Spinal cord (tissue), 10 donors: Measurements from ENCODE around the gene CCDC187. TPM values are rescaled to one million over a fixed set of nuclear protein-coding genes. Genes with fewer than 3 reads are reported as not detected.
A peak's percentile ranks its signal among the peaks of the same experiment; 100 is the strongest.
"Not testable (repeated sequence)": the region's sequence is repeated elsewhere in the genome, so short reads cannot be mapped to it uniquely, and the experiment has no call there.

ENCODE experiments used
- DNase-seq, 6 donors: peaks; one replicate each; pipeline versions ENCODE4 v3.0.0 to v3.0.0-alpha.2; 2013 to 2015; ENCODE audit warnings: low spot score in 6 of 6, low read depth in 4 of 6
- H3K27ac ChIP-seq: one replicate; pipeline ENCODE4 v1.5.1; 2013; ENCODE audit warnings: low read depth, low read length, control low read depth
- H3K27me3 ChIP-seq: one replicate; pipeline ENCODE4 v1.6.1; 2013; ENCODE audit warnings: low read length; ENCODE audit not compliant: control insufficient read depth, insufficient read depth
- H3K36me3 ChIP-seq: one replicate; pipeline ENCODE4 v1.6.1; 2013; ENCODE audit warnings: low read length; ENCODE audit not compliant: control insufficient read depth, insufficient read depth
- H3K4me1 ChIP-seq: one replicate; pipeline ENCODE4 v1.6.1; 2013; ENCODE audit warnings: low read length; ENCODE audit not compliant: control insufficient read depth, insufficient read depth
- H3K4me3 ChIP-seq: one replicate; pipeline ENCODE4 v1.5.1; 2013; ENCODE audit warnings: low read depth, low read length, control low read depth
- H3K9me3 ChIP-seq: one replicate; pipeline ENCODE4 v1.6.1; 2013; ENCODE audit warnings: low read length; ENCODE audit not compliant: control insufficient read depth, insufficient read depth
- WGBS: methylation state at CpG from one replicate; pipeline ENCODE4 v1.1.5; 2013; ENCODE audit warnings: missing lambda C conversion rate; ENCODE audit not compliant: insufficient coverage; 5-methylcytosine and 5-hydroxymethylcytosine counted together
- polyA plus RNA-seq, 2 donors: library from polyadenylated mRNA; unstranded; fragments of 120-200 nt; gene quantifications; one replicate each; pipeline ENCODE4 v1.2.1, GENCODE V29; 2013; ENCODE audit not compliant: insufficient read length in 2 of 2
- total RNA-seq, 2 donors: library from RNA; depleted of rRNA in 1 of 2; stranded (reverse); fragments of 120-200 nt in 1 of 2; fragments of >200 nt in 1 of 2; gene quantifications; one replicate each; pipeline versions ENCODE4 v1.2.3 to v1.2.4, GENCODE V29; 2013 to 2014
- donor health status: healthy.

Gene CCDC187
- total and polyA plus RNA-seq, 4 donors: 0.05 to 0.33 (median 0.15) TPM

DNA sequence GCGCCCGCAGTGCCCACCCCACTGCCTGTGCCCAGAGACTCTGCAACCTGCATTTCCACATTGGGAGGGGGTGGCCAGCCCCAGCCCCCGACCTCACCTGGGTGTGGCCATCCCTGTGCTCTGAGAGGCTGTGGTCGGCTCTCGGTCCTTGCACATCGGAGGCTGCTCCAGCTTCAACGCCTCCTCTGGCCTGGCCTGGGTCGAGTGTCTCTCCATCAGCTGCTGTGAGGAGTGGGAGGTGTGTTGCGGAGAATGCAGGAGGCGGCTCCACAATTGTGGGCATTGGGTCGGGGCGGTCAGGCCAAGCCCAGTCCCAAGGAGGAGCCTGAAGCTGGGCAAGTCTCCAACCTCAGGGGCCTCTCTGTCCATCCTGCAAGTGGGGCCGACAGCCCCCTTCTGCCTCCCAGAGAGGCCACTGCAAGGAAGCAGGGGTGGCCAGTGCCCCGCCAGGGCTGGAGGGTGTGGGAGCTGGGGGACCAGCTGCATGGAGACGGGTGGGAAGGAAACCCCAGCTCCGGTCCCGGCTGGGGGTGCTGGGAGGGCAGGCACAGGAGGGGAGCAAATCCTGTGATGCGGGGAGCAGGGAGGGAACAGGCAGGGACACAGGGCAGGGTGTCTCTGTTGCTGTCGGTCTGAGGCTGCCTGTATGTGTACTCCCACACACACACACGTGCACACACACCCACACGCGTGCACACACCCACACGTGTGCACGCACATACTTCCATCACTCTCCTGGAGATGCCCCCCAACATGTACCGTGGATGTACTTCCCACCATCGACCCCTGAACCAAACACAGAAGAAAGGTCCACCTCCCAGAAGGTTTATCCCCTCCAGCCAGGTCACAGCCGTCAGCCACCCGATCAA, 28.9 kb downstream of the CCDC187 start:
- Histone ChIP-seq H3K36me3 (no peaks in the 10 kb centered on the region), H3K4me3 (no peak overlapping the region), H3K27me3 (peaks cover 3% of the 10 kb centered on the region), H3K9me3 (no peaks in the 10 kb centered on the region), H3K27ac (no peak overlapping the region), H3K4me1 (no peaks in the 10 kb centered on the region)
- DNase-seq: no peak
- WGBS: 74% methylated on average over 27 of the region's 28 CpGs

DNA sequence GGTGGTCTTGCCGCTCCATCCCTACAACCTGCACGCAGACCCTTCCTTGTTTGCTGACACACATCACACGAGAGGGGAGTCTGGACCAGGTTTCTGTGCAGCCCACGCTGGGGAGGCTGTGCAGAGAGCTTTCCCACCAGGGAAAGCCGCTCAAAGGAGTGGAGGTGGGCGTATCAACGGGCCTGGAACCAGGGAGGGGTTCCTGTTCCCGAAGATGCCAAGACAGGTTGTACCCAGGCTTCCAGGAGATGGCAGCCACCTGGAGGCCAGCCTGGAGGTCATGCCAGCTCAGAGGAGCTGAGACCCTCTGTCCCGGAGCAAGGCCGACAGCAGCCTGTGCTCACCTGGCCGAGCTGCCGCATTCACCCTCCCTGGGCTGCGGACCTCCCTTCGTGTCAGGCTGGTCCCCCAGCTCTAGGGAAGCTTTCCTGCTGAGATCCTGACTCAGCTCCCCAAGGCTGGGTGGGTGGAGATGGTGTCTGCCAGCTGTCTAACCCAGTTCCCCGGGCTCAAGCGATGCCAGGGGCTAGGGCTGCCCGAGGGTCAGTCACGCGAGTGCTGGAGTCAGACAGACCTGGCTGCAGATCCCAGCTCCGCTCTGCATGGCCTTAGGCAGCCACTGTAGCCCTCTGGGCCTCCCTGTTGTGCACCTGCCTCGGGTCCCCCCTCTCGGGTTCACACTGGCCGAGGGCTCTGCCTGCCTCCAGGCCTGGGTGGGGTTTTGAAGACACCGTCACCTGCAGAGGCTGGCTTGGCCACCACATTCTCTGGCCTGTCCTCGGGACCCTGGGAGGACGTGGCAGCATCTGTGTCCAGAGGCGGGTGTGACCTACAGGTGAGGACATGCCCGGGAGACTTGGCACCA, 29.7 kb downstream of the CCDC187 start:
- H3K4me3 ChIP-seq: no peak overlapping the region
- no peaks in the 10 kb centered on the region for H3K9me3 ChIP-seq
- peaks cover 3% of the 10 kb centered on the region for H3K27me3 ChIP-seq
- 83% methylated on average over 26 of the region's 28 CpGs for WGBS
- no peak overlapping the region for H3K27ac ChIP-seq
- H3K36me3 ChIP-seq: no peaks in the 10 kb centered on the region
- DNase-seq: no peak
- no peaks in the 10 kb centered on the region for H3K4me1 ChIP-seq

- no peaks in the 10 kb centered on the region for H3K36me3 ChIP-seq
- peaks cover 3% of the 10 kb centered on the region for H3K27me3 ChIP-seq
- no peak for DNase-seq
Measured at GRCh38 chr9:136273244-136273865, 30.5 kb downstream of the CCDC187 start.

DNA sequence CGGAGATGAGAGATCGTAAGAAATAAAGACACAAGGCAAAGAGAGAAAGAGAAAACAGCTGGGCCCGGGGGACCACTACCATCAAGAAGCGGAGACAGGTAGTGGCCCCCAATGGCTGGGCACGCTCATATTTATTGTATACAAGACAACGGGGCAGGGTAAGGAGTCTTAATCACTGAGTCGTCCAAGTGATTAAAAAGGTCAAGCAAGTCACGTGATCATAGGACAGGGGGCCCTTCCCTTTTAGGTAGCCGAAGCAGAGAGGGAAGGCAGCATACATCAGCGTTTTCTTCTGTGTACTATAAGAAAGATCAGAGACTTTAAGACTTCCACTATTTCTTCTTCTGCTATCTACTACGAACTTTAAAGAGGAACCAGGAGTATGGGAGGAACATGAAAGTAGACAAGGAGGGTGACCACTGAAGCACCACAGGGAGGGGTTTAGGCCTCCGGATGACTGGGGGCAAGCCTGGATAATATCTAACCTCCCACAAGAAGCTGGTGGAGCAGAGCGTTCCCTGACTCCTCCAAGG, 33.7 kb downstream of the CCDC187 start:
- 85% methylated on average over 7 of the region's 13 CpGs for WGBS
- H3K36me3 ChIP-seq: no peaks in the 10 kb centered on the region

More at GRCh38 chr9:136273244-136273865, 30.5 kb downstream of the CCDC187 start:
- Histone ChIP-seq H3K4me1 (peaks cover 6% of the 10 kb centered on the region), H3K27ac (no peak overlapping the region), H3K9me3 (no peaks in the 10 kb centered on the region), H3K4me3 (no peak overlapping the region)
- 88% methylated on average over 12 of the region's 14 CpGs for WGBS

DNA sequence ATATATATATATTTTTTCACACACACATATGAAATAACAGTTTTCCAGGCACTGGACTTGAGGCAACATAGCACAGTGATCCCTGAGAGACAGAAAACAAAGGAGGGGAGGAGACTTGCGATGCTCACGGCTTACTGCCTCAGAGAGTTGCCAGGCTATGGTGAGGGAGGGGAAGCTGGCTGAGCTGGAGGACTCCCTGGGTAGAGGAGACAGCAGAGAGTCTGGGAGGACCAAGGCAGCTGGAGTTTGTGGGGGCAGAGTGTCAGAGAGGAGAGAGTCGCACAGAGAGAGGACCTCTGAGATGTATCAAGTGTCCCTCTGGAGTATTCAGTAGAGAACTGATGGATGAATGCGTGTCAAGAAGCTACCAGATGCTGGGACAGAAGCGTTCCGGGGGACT, 35.2 kb downstream of the CCDC187 start:
- peak in 1 of 6 donors; percentile 26 for DNase-seq
- Histone ChIP-seq H3K27ac (no peak overlapping the region), H3K9me3 (no peaks in the 10 kb centered on the region), H3K27me3 (no peaks in the 10 kb centered on the region), H3K36me3 (no peaks in the 10 kb centered on the region), H3K4me1 (peaks cover 23% of the 10 kb centered on the region), H3K4me3 (no peak overlapping the region)
- 26% methylated on average over 6 of the region's 6 CpGs for WGBS

More for the DNA sequence above, 33.7 kb downstream of the CCDC187 start:
- Histone ChIP-seq H3K27ac (no peak overlapping the region), H3K9me3 (no peaks in the 10 kb centered on the region), H3K4me3 (no peak overlapping the region), H3K4me1 (peaks cover 17% of the 10 kb centered on the region), H3K27me3 (no peaks in the 10 kb centered on the region)
- DNase-seq: no peak

DNA sequence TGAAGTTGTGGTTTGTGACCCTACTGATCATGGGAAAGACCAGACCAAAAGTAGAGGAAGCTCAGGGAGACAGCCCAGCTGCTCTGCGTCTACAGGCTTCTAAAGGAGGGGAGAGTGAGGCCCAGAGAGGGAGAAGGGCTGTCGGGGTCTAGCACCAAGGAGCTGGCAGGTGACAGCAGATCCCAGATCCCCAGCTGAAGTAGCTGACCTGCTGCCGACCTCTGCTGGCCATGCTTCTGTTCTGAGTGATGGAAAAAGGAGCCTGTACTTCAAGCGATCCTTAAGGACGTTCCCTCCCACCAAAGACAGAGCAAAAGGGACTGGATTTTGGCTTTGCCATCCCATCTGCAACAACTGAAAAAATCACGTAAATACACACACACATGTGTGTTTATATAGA, 35.6 kb downstream of the CCDC187 start:
- peaks cover 25% of the 10 kb centered on the region for H3K4me1 ChIP-seq
- 28% methylated on average over 4 of the region's 6 CpGs for WGBS
- no peaks in the 10 kb centered on the region for H3K36me3 ChIP-seq
- no peak overlapping the region for H3K4me3 ChIP-seq
- no peaks in the 10 kb centered on the region for H3K27me3 ChIP-seq
- no peak overlapping the region for H3K27ac ChIP-seq
- DNase-seq: peak in 2 of 6 donors; percentile 37 to 71
- no peaks in the 10 kb centered on the region for H3K9me3 ChIP-seq

DNA sequence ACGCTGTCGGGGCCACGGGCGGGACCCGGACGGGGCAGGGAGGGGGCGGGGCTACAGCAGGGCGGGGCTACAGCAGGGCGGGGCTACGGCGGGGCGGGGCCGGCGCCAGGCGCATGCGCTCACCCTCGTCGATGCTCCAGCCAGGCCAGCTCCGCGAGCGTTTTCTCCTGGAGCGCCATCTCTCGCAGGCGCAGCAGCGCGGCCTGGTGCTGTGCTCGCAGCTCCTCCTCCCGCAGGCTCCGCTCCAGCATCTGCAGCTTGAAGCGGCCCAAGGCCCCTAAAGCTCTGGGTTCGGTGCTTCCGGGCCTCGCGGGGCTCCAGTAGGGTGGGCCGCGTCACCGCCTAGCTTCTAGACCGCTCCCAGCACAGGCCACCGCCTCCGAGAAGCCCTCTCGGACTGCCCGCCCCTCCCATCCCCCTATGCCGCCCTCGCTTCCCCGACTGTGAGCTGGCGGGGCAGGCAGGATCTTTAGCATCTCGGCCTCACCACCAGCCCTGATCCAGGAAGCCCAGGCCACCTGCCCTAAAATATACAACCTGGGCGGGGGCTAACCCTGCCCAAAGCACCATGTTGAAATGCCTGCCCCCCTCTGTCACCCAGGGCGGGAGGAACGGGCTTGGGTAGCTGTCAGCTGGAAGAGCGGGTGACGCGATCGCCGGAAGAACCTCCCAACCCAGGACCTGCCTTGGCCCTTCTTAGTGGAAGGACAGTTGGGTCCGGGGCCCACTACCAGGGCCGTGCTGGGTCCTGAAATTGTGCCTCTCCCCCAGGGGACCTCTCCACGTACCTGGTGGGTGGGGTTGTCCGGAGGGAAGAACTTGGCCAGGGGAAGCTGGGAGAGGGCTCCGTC, 36.4 kb downstream of the CCDC187 start:
- H3K4me1 ChIP-seq: peaks cover 25% of the 10 kb centered on the region
- WGBS: 12% methylated on average over 56 of the region's 60 CpGs
- peak in 3 of 6 donors; percentile 40 to 88 (median 86) for DNase-seq
- no peaks in the 10 kb centered on the region for H3K9me3 ChIP-seq
- peak overlapping the region; percentile 52 for H3K27ac ChIP-seq
- H3K27me3 ChIP-seq: no peaks in the 10 kb centered on the region
- H3K4me3 ChIP-seq: peak overlapping the region; percentile 45
- no peaks in the 10 kb centered on the region for H3K36me3 ChIP-seq

DNA sequence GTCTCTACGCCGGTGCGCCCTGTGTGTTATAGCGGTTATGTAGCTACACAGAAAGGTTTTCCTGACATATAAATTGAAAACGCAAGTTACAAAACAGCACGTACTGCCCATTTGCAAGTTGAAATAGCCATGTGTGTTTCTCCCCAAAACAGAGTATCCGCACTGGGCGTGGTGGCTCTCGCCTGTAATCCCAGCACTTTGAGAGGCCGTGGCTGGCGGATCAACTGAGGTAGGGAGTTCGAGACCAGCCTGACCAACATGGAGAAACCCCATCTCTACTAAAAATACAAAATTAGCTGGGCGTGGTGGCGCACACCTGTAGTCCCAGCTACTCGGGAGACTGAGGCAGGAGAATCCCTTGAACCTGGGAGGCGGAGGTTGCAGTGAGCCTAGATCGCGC, 37.3 kb downstream of the CCDC187 start:
- 96% methylated on average over 10 of the region's 18 CpGs for WGBS
- H3K27ac ChIP-seq, H3K4me3 ChIP-seq, H3K9me3 ChIP-seq, H3K27me3 ChIP-seq, H3K36me3 ChIP-seq, DNase-seq: not testable (repeated sequence)
- peaks cover 25% of the 10 kb centered on the region for H3K4me1 ChIP-seq
